Stimulated activated CD4-positive, alpha-beta T cell treated with anti-CD3 and anti-CD28 coated beads, Interleukin-15, amount 100 ng/mL, for 24 hours (primary cell): ENCODE measurements around the gene SMLR1.
"Not testable (repeated sequence)": the region's sequence is repeated elsewhere in the genome, so short reads cannot be mapped to it uniquely, and the experiment has no call there.

Experiments used
- DNase-seq: peaks from one replicate; pipeline ENCODE4 v3.0.0-alpha.2; 2020

The SMLR1 gene

DNA sequence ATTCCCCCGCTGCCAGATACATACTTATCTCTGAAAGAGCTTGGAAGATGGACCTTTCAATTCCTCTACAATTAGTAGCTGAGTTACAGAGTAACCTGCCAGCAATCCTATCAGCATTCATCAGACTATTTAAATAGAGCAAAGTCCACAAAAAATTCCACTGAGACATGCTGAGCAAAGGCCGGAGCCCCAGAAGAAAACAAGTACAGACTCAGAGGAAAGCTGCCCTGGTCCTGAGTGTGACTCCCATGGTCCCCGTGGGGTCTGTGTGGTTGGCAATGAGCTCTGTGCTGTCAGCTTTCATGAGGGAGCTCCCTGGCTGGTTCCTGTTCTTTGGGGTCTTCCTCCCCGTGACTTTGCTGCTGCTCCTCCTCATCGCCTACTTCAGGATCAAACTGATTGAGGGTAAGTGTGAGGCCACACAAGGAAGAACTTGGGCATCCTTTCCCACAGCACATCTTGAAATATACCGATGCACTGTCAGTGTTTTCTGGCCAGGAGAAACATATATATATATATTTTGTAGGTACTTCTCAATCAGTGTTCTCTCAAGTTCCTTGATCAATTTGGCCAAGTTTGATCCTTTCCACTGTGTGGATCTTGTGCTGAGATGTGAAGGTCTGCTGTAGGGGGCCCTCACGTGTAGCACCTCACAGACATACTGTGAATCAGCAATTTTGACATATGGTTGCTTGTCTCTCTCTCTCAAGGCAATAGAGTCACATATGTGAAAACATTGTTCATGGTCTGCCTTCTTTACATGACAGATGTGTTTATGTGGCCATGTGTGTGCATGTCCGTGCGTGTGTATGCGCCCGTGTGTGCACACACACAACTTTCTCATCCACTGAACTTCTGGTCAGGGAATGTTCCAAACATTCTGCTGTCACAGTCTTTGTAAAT, at the start of gene SMLR1:
Gene SMLR1 (plus strand): TSS at position 160 of the 903 bp plus-strand sequence. CDS start 8 bp downstream, at position 168.
- DNase-seq, result no peak

DNA sequence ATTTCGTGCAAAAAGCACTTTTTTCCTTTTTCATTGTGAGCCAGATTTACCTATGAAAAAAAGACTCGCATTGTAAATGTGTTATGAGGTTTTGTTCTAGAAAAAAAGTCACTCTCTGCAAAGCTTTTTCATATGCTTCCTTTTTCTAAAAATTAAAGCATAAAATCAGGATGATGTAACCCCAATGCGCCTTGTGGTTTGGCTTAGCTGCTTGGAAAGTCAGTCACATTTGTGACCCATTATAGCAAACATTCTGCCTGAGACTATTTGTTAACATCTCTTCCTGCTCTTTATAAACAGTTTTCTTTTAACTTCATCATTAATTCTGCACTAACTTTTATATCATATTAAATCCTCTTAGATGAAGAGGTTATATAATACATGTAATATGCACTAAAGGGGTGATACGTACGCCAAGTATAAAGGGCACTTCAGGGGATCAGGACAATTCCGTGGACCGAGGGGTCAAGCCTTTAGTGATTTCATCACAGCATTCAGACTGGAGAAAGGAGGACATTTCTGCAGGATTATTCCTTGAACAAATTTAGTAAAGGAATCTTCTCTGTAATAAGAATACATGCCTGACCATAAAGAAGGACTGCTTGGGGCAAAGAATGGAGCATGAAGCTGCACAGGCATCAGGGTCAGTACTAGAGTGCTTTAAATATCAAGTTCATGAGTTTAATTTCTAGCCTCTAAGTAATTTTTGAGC, 48.1 kb upstream of the SMLR1 start:
- DNase-seq, result no peak

DNA sequence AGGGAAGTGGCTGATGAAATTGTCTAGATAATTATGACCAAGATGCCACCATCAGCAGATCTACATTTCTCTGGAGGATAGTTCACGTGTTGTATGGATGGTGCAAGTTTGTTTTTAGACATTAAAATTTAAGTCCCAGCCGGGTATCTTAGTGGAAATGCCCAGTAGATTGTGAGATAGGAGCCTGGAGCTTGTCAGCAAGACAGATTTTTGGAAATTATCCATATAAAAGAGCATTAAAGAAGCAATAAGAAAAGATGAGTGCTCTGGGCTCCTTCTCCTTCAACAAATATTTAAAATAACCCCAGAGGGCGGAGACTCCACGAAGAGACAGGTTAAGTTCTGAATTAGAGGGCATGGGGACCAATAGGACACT, 47.6 kb upstream of the SMLR1 start:
- DNase-seq, result no peak

DNA sequence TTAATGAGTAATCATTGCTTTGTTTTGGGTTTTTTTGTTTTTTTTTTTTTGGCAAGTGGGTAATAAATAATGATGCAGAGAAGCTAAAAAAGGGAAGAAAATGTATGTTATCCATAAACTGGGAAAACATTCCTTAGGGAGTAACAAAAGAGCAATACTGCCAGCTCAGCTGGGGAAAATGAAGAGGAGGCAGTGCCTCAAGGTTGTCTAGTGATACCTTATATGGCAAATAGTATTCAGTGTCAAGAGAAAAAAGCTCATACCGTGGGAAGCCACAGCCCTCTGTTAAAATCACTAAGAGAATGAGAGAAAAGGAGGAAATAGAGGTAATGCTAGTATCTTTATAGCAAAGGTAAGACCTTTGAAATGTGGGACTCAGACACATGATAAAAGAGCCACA, 47.1 kb upstream of the SMLR1 start:
- no peak for DNase-seq

DNA sequence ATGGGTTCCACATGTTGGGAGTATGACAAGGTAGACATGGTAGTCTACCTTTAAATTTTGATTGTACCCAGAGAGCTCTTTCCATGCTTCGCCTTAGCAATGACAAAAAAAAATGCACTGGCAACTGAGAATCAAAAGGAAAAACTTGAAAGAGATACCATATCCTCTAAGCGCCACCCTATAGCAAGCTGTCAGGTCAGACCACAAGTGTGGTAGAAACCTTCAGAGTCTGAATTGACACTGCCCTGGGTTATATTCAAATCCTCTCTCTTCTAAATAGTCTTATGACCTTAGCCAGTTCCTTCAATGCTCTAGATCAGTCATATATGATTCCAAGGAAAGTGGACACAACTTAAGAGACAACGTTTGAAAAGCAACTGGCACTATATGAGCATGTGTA, 45.6 kb upstream of the SMLR1 start:
- no peak for DNase-seq

DNA sequence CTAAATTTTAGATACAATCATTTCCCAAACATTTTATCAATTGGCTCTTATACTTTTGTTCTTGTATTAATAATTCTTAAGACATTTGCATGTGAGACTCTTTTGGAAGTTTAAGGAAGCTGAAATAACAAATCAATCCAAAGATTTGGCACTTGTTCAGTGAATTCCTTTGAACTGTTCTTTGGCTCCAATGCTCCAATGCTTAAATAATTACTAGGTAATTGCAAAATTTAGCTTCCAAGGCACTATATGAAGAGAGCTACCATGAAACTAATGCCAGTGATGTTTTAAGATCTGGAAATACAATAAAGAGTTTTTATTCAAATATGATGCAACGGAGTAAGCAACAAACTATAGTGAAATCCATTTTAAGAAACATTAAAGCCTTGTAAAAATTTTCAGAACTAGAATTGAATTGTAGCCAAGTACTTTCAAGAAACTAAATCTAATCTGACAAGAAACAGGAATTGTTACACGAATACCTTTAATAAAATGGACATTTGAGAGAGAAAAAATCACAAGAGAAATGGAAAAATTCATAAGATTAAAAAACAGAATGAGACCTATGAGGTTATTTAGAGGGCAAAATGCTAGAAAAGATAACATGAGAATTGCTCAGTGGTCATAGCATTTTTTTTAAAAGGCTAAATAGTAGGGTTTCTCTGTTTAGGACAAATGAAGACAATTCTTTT, 43.6 kb upstream of the SMLR1 start:
- DNase-seq, result no peak

DNA sequence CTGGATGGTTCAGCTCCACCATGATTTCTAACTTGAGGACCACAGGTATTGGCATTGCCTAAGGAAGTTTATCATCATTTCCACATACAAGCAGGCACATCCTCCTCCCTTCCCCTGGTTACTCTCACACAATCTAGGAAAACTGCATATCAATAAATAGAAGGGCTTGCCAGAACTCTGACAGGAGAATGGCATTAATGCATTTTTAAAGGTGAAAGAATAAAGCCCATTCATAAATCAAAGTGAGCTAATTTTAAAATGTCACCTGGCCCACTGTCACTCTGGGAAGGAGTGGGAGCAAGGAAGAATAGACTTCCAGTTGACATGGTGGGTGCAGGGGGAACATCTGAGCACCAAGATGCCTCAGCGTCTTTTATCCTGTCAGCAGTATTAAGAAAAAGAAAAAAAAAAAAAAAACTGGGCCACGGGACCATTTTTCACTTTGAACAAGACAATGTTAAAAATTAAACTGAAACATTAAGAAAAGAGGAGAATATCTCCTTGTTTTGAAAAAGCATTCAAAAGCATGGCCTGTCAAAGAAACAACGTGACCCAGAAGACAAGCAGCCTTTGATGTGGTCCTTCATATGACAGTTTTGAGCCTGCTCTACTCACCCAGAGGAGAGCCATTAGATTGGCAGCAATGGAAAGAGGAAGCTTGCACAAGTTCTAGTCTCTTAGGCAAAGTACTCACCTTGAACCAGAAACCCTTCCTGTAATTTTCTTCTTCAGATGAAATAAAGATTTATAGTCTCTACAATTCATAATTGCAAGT, 39.3 kb upstream of the SMLR1 start:
- DNase-seq, result no peak

DNA sequence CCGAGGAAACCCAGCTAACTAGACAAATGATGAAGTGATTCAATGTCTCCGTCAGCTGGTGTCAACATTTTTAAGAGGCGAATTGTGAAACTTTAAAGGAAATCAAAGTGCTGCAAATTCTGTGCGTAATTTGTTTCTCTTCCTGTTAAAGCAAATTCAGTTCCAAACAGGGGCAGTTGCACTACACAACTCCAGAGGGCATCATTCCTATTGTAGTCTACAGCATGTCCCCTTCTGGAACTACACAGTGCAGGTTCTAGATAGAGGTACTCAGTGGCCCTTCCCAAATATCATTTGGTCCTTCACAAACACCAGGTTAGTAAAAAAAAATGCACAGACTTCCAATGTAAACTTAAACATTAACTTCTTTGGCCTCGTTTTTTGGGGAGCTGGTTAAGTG, 38.3 kb upstream of the SMLR1 start:
- no peak for DNase-seq

DNA sequence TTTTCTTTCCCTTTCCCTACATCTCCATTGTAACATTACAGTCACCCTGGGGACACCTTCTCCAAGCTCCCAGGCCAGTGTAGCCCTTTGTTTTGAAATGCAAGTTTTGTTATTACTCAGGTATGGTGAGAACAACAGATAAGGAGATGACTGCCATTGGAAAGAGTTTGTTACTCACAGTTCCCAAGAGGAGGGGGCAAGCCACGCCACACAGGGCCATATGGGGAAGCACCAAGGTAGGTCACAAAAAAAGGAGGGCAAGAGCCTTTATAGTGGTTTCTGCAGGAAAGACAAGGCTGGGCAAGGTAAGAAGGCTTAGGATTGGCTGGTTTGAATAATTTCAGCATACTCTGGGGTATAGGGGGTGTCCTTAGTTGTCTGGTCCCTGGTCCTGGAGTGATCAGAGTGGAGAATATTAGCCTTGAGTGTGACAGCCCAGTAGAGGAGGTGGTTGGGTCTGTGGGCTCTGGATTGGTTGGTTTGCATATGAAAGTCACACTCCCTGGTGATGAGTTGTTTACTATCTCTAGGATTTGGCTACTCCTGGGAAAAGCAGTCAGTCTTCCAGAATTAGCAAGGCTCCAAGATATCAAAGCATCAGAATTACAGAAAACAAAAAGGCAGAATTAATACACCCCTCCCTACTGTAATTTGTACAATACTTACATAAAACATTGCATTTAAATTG, 33.1 kb upstream of the SMLR1 start:
- DNase-seq, result no peak

DNA sequence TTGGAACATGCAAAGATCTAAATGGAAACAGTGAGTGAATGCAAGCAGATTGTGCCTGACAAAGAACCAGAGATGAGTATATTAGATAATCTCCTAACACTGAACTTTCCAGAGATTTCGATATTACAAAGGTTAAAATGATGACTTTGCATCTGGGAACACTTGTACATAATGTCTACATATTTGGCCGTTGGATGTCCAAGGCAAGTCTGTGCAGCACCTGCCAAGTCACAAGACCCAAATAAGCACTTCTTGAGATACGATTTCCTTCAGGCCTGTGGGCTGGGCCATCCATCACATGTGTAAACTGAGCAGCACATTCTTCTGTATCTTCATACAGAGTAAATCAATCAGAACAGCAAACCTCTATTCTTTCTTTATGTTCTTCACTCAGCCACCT, 32.5 kb upstream of the SMLR1 start:
- no peak for DNase-seq

DNA sequence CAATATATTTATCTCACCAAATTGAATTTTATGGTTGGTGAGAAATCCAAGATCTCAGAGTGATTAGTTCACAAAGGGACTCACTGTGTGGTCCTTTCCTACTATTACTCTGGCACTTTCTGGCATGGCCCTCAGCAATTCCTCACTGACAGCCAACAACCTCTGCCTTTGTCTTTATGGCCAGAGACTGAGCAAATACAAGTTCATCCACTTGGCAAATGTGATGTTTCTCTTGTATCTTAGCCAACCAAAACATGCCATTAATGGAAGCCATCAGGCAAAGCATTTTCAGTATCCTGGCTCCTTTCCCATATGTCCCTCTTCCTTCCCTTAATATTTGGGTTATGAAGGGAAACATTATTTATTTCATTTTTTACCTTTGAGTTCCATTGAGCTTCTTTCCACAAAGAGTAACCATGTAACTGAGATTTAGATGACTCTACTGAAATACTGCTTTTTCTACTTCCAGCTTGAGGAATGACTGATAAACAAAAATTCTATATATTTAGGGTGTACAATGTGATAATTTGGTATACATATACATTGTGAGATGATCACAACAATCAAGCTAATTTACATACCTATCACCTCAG, 30.8 kb upstream of the SMLR1 start:
- no peak for DNase-seq

DNA sequence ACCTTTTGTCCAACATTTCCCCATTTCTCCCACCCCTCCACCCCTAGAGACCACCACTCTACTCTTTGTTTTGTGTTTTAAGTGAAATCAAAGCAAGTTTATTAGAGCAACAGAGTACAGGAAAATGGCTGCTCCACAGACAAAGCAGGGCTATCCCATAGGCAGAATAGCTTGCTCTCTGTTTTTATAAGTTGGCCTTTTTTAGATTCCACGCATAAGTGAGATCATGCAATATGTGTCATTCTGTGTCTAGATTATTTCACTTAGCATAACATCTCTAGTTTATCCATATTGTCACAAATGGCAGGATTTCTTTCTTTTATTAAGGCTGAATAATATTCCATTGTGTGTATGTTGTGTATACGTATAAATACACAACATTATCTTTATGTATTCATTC, 30.1 kb upstream of the SMLR1 start:
- DNase-seq, result no peak

DNA sequence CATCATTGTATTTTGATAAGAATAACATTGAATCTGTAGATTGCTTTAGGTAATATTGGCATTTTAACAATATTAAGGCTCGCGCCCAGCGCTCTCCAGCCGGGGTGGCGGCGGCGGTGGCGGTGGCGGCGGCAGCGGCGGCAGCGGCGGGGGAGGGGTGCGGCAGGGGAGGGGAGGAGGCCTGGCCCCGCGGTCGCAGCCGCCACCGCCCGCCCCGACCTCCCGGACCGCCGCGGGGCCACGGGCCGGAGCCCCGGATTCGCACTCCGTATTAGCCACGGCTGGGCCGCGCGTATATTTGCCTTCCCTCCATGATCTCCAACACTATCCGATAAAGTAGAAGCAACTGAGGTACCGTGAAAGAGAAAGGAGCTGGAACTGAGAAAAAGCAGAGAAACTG, 25.8 kb upstream of the SMLR1 start:
- not testable (repeated sequence) for DNase-seq

DNA sequence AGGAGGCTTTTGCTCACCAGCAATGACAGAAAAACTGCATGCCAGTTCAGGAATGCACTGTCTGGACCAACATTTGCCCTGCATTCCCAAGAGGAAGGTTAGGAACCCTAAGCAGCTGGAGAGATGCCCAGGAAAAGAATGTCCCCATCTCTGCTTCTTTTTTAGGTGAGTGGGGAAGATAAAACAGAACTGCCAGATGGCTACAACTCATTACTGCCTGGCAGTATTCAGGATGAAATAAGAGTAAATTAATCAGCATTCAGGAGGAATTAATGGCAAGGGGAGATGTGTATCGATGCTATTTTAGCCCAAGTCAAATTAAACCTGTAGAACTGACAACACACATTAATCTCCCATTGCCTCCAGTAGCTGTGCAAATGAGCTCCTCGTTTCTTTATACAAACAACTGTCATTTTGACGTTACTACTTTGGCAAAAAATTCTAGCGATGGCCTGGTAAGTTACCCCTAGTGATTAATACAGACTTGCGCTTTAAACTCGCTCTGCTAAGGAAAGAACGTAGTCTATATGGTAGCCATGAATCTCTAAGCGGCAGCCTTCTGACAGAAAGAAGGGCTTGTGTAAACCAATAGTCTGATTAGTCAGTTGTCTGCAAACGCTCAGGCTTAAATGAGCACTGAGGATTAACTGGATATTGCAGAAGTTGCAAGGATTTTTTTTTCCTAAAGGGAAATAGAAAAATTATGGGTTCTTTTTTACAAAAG, 16.7 kb upstream of the SMLR1 start:
- DNase-seq, result no peak

DNA sequence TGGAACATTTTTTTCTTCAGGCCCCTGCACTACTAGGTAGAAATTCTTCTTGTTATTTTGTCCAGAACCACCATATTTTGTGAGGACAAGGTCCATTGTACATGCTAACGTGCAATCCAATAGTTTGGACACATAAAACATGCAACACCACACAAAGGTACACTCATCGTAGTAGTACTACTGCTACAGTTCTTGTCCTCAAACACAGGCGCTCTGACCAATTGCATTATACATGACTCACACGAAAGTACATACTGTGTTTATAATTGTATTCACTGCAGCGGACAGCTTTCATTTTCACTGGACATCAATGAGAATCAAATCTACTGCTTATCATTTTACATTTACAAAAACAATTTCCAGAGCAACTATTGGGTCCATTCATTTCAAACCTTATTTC, 15.3 kb upstream of the SMLR1 start:
- no peak for DNase-seq

DNA sequence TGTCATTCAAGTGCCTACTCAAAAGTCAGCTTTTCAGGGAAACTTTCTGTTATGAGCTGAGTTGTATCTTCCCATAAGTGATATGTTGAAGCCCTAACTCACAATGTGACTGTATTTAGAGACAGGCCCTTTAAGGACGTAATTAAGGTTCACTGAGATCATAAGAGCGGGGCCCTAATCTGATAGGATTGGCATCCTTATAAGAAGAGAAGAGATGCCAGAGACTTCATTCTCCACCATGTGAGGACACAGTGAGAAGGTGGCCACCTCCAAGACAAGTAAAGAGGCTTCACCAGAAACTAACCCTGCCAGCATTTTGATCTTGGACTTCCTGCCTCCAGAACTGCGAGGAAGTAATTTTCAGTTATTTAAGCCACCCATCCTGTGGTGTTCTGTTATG, 12.7 kb upstream of the SMLR1 start:
- DNase-seq, result no peak

DNA sequence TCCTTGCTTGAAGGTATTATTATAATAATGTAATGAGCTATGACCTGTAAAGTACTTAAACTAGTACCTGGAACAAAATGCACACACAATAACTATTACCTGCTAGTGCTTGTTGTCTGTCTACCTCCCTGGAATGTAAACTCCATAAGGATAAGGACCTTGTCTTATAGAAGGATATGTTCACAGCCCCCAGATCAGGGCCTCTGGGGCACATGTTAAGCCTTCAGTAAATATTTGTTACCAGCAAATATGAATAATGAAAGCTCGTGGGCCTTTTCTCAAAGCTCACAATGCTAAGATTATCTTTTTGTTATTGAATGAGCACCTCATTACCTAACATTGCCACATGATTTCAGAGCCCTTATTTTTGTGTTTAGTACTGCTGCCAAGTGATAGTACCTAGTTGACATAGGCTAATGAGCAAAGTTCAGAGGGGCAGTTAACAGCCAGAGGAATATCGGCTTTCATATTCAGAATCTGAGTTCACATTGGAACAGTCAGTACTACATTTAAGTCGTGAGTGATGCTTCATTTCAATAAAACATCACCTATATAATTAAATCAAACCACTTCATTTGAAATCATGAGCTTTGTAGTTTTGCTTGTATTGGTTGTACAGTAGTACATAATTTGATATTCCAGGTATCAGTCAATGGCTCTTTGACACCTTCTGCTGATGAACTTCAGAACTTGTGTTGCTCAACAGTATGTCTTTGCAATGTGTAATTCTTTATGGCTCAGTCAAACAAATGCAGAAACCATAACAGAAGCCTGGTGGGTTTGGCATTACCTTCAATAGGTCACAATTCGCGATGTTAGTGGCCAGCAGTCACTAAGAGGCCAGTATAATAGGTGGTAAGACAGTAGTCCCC, 11.8 kb upstream of the SMLR1 start:
- DNase-seq, result no peak

DNA sequence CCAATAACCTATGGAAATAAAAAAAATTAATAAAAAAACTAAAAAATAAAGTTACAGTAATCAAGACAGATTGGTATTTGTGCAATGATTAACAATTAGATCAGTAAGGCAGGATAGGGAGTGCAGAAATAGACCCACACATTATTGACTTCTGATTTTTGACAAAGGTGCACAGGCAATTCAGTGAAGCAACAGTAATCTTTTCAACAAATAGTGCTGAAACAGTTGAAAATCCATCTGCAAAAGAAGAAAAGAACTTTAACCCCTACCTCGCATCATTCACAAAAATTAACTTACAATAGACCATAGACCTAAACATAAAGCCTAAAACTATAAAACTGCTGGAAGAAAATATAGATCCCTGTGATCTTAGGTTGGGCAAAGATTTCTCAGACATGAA, 4.5 kb upstream of the SMLR1 start:
- DNase-seq, result no peak

DNA sequence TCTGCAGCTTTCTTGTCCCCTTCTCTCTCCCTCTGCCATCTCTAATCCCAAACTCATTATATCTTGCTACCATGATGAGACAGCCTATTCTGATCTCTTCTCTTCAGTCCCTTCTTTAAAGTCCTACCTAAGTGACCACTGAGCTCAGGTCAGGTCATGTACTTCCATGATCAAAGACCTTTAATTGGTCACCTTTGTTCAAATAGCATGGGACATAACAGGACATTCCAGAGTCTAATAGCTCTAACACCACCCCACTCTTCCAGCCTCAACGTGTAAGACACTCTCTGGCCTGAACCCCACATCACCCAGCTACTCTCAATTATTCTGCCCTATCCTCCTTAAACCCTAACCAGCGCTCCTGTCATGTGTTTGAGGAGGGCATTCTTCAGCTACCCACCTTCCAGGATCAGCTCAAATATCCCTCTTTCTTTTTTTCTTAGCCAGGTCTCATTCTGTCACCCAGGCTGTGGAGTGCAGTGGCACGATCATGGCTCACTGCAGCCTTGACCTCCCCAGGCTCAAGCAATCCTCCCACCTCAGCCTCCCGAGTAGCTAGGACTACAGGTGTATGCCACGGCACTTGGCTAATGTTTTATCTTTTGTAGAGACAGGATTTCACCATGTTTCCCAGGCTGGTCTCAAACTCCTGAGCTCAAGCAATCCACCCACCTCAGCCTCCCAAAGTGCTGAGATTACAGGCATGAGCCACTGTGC, 2.1 kb upstream of the SMLR1 start:
- DNase-seq, result no peak
